H1 (cell line): ENCODE results near the gene ZNF536. TPM values are rescaled to one million over a fixed set of nuclear protein-coding genes. Genes with fewer than 3 reads are reported as not detected.

Experiments used
- CTCF ChIA-PET: fragments of 300-600 bp; sonication (Branson Sonifier 250); formaldehyde crosslinking; loops from one replicate; lab custom pipeline; 2021; ENCODE audit not compliant: partially characterized antibody; lab: Charles Lee
- POLR2A ChIA-PET: fragments of 300-600 bp; sonication (Branson Sonifier 250); formaldehyde crosslinking; loops from one replicate; lab custom pipeline; 2021; ENCODE audit warnings: inconsistent platforms; ENCODE audit not compliant: partially characterized antibody; lab: Charles Lee
- DNase-seq, 2 experiments: peaks; one replicate each; pipeline versions ENCODE4 v3.0.0 to v3.0.0-alpha.2; 2010 to 2022; ENCODE audit warnings: low spot score in 2 of 2, low read depth in 1 of 2, mixed read lengths in 1 of 2
- FAIRE-seq: peaks from 2 replicates; lab custom pipeline; 2011; peaks lifted over from hg19 to GRCh38; lab: Jason Lieb, UNC
- H2AFZ ChIP-seq: 2 replicates; pipeline ENCODE4 v1.8.1; 2012; ENCODE audit warnings: low read length, inconsistent platforms
- H2AK5ac ChIP-seq: 2 replicates; pipeline ENCODE4 v1.6.1; 2013; ENCODE audit warnings: low read depth, low read length
- H2BK120ac ChIP-seq: replicated peaks from 2 replicates; pipeline ENCODE3; 2013; ENCODE audit warnings: low read depth, low read length, inconsistent platforms
- H2BK12ac ChIP-seq: 2 replicates; pipeline ENCODE4 v1.6.1; 2013; ENCODE audit warnings: low read depth, low read length
- H2BK15ac ChIP-seq: 2 replicates; pipeline ENCODE4 v1.6.1; 2013; ENCODE audit warnings: low read length
- H2BK20ac ChIP-seq: 2 replicates; pipeline ENCODE4 v1.6.1; 2013; ENCODE audit warnings: low read length
- H2BK5ac ChIP-seq: 2 replicates; pipeline ENCODE4 v1.6.1; 2013; ENCODE audit warnings: low read depth, low read length
- H3K14ac ChIP-seq: 2 replicates; pipeline ENCODE4 v1.6.1; 2013; ENCODE audit warnings: inconsistent platforms; ENCODE audit not compliant: insufficient read length
- H3K18ac ChIP-seq: 2 replicates; pipeline ENCODE4 v1.6.1; 2013; ENCODE audit warnings: low read length; ENCODE audit errors: extremely low read depth
- H3K23ac ChIP-seq: 2 replicates; pipeline ENCODE4 v1.6.1; 2013; ENCODE audit warnings: inconsistent platforms; ENCODE audit not compliant: insufficient read length
- H3K23me2 ChIP-seq: 2 replicates; pipeline ENCODE4 v1.6.1; 2013; ENCODE audit warnings: low read depth, low read length
- H3K27ac ChIP-seq: 2 replicates; pipeline ENCODE4 v1.6.1; 2011; ENCODE audit warnings: low read depth, low read length, inconsistent platforms
- H3K27me3 ChIP-seq, 4 experiments: replicated peaks in 1 of 4; 1 replicate in 1 of 4; 2 replicates in 3 of 4; pipeline versions ENCODE4 v1.6.1 to v1.8.1; 2011 to 2013; ENCODE audit warnings: low read length in 3 of 4, mild to moderate bottlenecking in 3 of 4, inconsistent platforms in 2 of 4, mixed read lengths in 2 of 4, moderate library complexity in 1 of 4; ENCODE audit not compliant: control insufficient read depth in 3 of 4, insufficient read depth in 3 of 4; ENCODE audit errors: extremely low read depth in 1 of 4
- H3K36me3 ChIP-seq, 4 experiments: 2 replicates each; pipeline versions ENCODE4 v1.6.1 to v1.8.1; 2011 to 2013; ENCODE audit warnings: mild to moderate bottlenecking in 4 of 4, low read length in 3 of 4, moderate library complexity in 2 of 4, control low read depth in 1 of 4, inconsistent platforms in 1 of 4; ENCODE audit not compliant: insufficient read depth in 4 of 4, control insufficient read depth in 2 of 4
- H3K4ac ChIP-seq: replicated peaks from 2 replicates; pipeline ENCODE3; 2013; ENCODE audit warnings: low read length, low read depth, mixed read lengths, inconsistent platforms; ENCODE audit not compliant: insufficient read length
- H3K4me1 ChIP-seq, 4 experiments: replicated peaks in 1 of 4; 1 replicate in 1 of 4; 2 replicates in 3 of 4; pipeline versions ENCODE4 v1.6.1 to v1.8.1; 2011 to 2013; ENCODE audit warnings: low read length in 3 of 4, inconsistent platforms in 2 of 4, mixed read lengths in 1 of 4; ENCODE audit not compliant: insufficient read depth in 4 of 4, control insufficient read depth in 3 of 4
- H3K4me2 ChIP-seq, 2 experiments: 2 replicates each; pipeline versions ENCODE4 v1.6.1 to v1.8.1; 2011 to 2013; ENCODE audit warnings: low read depth in 2 of 2, low read length in 2 of 2, control low read depth in 1 of 2, inconsistent platforms in 1 of 2, mild to moderate bottlenecking in 1 of 2; ENCODE audit not compliant: insufficient read depth in 1 of 2
- H3K4me3 ChIP-seq, 4 experiments: fragments of 200-600, 300-600 bp in 1 of 4; sonication (generic), shearing (Covaris generic), sonication (Bioruptor Twin) in 1 of 4; 2 replicates each; pipeline versions ENCODE4 v1.5.1 to v1.8.1; 2011 to 2016; ENCODE audit warnings: low read length in 4 of 4, low read depth in 3 of 4, control low read depth in 2 of 4, inconsistent platforms in 2 of 4, mild to moderate bottlenecking in 2 of 4, mixed read lengths in 1 of 4, moderate library complexity in 1 of 4; ENCODE audit not compliant: insufficient read depth in 2 of 4; ENCODE audit errors: extremely low read depth in 1 of 4
- H3K56ac ChIP-seq: replicated peaks from 2 replicates; pipeline ENCODE3; 2013; ENCODE audit warnings: low read depth, mild to moderate bottlenecking, mixed read lengths, low read length, inconsistent platforms; ENCODE audit not compliant: insufficient read length
- H3K79me1 ChIP-seq: 2 replicates; pipeline ENCODE4 v1.6.1; 2013; ENCODE audit warnings: low read depth, low read length, control low read depth
- H3K79me2 ChIP-seq, 2 experiments: 2 replicates each; pipeline versions ENCODE4 v1.6.1 to v1.8.1; 2012 to 2013; ENCODE audit warnings: low read length in 2 of 2, mild to moderate bottlenecking in 2 of 2, inconsistent platforms in 1 of 2; ENCODE audit not compliant: insufficient read depth in 2 of 2, control insufficient read depth in 1 of 2
- H3K9ac ChIP-seq, 4 experiments: replicated peaks in 1 of 4; 1 replicate in 1 of 4; 2 replicates in 3 of 4; pipeline versions ENCODE4 v1.6.1 to v1.8.1; 2011 to 2013; ENCODE audit warnings: low read depth in 3 of 4, low read length in 3 of 4, control low read depth in 2 of 4, mild to moderate bottlenecking in 2 of 4, moderate library complexity in 2 of 4, inconsistent platforms in 1 of 4; ENCODE audit errors: extremely low read depth in 1 of 4
- H3K9me3 ChIP-seq, 2 experiments: 2 replicates each; pipeline versions ENCODE4 v1.6.1 to v1.8.1; 2012 to 2013; ENCODE audit warnings: mild to moderate bottlenecking in 2 of 2, moderate library complexity in 2 of 2, control low read depth in 1 of 2, inconsistent platforms in 1 of 2, low read depth in 1 of 2, low read length in 1 of 2, mixed read lengths in 1 of 2; ENCODE audit not compliant: insufficient read depth in 2 of 2
- H4K20me1 ChIP-seq, 2 experiments: replicated peaks in 1 of 2; 2 replicates each; pipeline versions ENCODE3 to v1.8.1; 2011 to 2013; ENCODE audit warnings: inconsistent platforms in 2 of 2, low read length in 2 of 2, mild to moderate bottlenecking in 1 of 2; ENCODE audit not compliant: insufficient read depth in 2 of 2, control insufficient read depth in 1 of 2
- H4K5ac ChIP-seq: 2 replicates; pipeline ENCODE4 v1.6.1; 2013; ENCODE audit warnings: low read length, low read depth, mixed read lengths, inconsistent platforms; ENCODE audit not compliant: insufficient read length
- H4K8ac ChIP-seq: 2 replicates; pipeline ENCODE4 v1.8.0; 2013; ENCODE audit warnings: mild to moderate bottlenecking, moderate library complexity, low read length, inconsistent platforms; ENCODE audit not compliant: insufficient read depth; ENCODE audit errors: extremely low read depth
- H4K91ac ChIP-seq: replicated peaks from 2 replicates; pipeline ENCODE3; 2013; ENCODE audit warnings: low read length, mixed read lengths, inconsistent platforms; ENCODE audit not compliant: insufficient read length
- CTCF ChIP-seq, 3 experiments: IDR thresholded peaks; 1 replicate in 2 of 3; 2 replicates in 1 of 3; pipeline versions ENCODE4 v1.5.1 to v1.6.1; 2011; ENCODE audit warnings: low read length in 3 of 3, mild to moderate bottlenecking in 3 of 3, inconsistent platforms in 2 of 3, low read depth in 1 of 3, moderate library complexity in 1 of 3; ENCODE audit not compliant: insufficient read depth in 1 of 3; ENCODE audit errors: control extremely low read depth in 1 of 3
- RAD21 ChIP-seq, 2 experiments: IDR thresholded peaks in 1 of 2; conservative IDR thresholded peaks in 1 of 2; 2 replicates each; pipeline ENCODE4 v1.6.1; 2011; ENCODE audit warnings: low read depth in 2 of 2, low read length in 2 of 2, improper control_type of control experiment in 1 of 2, inconsistent platforms in 1 of 2, mild to moderate bottlenecking in 1 of 2, moderate library complexity in 1 of 2
- SP1 ChIP-seq: IDR thresholded peaks from 2 replicates; pipeline ENCODE4 v1.6.1; 2011; ENCODE audit warnings: low read depth, low read length
- TCF12 ChIP-seq: IDR thresholded peaks from 2 replicates; pipeline ENCODE4 v1.6.1; 2011; ENCODE audit warnings: low read depth, mild to moderate bottlenecking, low read length
- WGBS, 2 experiments: shearing (Covaris generic) in 1 of 2; methylation state at CpG; one replicate each; pipeline versions ENCODE4 v1.1.6 to v1.1.7; 2013 to 2015; ENCODE audit warnings: low lambda C conversion rate in 2 of 2, mixed read lengths in 2 of 2, inconsistent platforms in 1 of 2, low coverage in 1 of 2, missing lambda C conversion rate in 1 of 2; ENCODE audit not compliant: insufficient replicate concordance in 2 of 2, insufficient coverage in 1 of 2, insufficient read length in 1 of 2; ENCODE audit errors: extremely low coverage in 1 of 2, missing lambda C conversion rate in 1 of 2; 5-methylcytosine and 5-hydroxymethylcytosine counted together
- polyA plus RNA-seq, 7 experiments: library from polyadenylated mRNA; depleted of rRNA in 3 of 7; stranded (reverse) in 5 of 7; unstranded in 2 of 7; fragments of >200 nt in 5 of 7; fragments of 200-250 nt in 2 of 7; gene quantifications; 1 replicate in 5 of 7; 2 replicates in 1 of 7; 4 replicates in 1 of 7; pipeline versions ENCODE4 v1.2.1 to v1.2.3, GENCODE V29; 2011 to 2013; ENCODE audit warnings: missing spikeins in 2 of 7, mixed read lengths in 2 of 7
- total RNA-seq: library from RNA; stranded (reverse); fragmentation: NEBNext Ultra II Directional; extraction: Animal tissue kit (Norgen Biotek cat#: 25700); gene quantifications from 2 replicates; pipeline ENCODE4 v1.2.1, GENCODE V29; 2021

ZNF536 gene
- total and polyA plus RNA-seq, 2 of the 8 experiments (the other 6 are each of a cell fraction or from before 2014, with no cell fraction given), result 0.09 to 0.11 TPM

- POLR2A ChIA-PET, result no interaction called here
- CTCF ChIA-PET, result interaction anchor here (1.0 to 2.0 kb wide), 8 partner anchors 12 to 99 kb away, joined by 3 to 7 read pairs (median 4); no protein-coding TSS in a partner anchor
Observed at GRCh38 chr19:30556230-30556711, 184.1 kb downstream of the ZNF536 start.

More at GRCh38 chr19:30556230-30556711, 184.1 kb downstream of the ZNF536 start:
- Histone ChIP-seq H4K91ac (no peak overlapping the region), H3K4me2 (peak overlapping the region in 1 of 2 experiments; percentile 1; a peak in 2 of 4 replicates), H4K20me1 (no peaks in the 10 kb centered on the region), H3K27me3 (no peaks in the 10 kb centered on the region), H4K8ac (no peak overlapping the region), H3K14ac (no peak overlapping the region), H2AK5ac (no peak overlapping the region), H3K79me2 (no peaks in the 10 kb centered on the region), H3K36me3 (no peaks in the 10 kb centered on the region), H3K4ac (no peak overlapping the region), H3K56ac (no peak overlapping the region), H4K5ac (no peak overlapping the region), H3K27ac (no peak overlapping the region), H3K9me3 (no peaks in the 10 kb centered on the region), H2BK15ac (no peak overlapping the region), H3K4me3 (no peak overlapping the region), H2BK12ac (0 out of 2 replicates have a peak overlapping the region, but pooled peaks have one; percentile 64), H3K4me1 (peaks cover 8 to 27% (median 23%) of the 10 kb centered on the region in 4 experiments), H3K23me2 (no peaks in the 10 kb centered on the region), H2BK120ac (no peak overlapping the region), H2AFZ (no peak overlapping the region), H2BK5ac (no peak overlapping the region), H3K79me1 (no peaks in the 10 kb centered on the region), H2BK20ac (no peak overlapping the region), H3K23ac (no peak overlapping the region), H3K18ac (no peak overlapping the region), H3K9ac (no peak overlapping the region)
- whole genome bisulfite sequencing, 2 experiments, result 56% methylated on average over 6 of the region's 6 CpGs; no CpG with 5 or more reads in 1 of the 2 experiments
- peak; percentile 38 to 52 for TF ChIP-seq RAD21 (IDR thresholded peaks at IDR 0.05 in 1 of 2, conservative IDR thresholded peaks at IDR 0.05 in 1 of 2; ENCODE audit: low read depth in 2 of 2, low read length in 2 of 2)
- TF ChIP-seq CTCF (IDR thresholded peaks at IDR 0.05; ENCODE audit: control extremely low read depth in 1 of 3, insufficient read depth in 1 of 3, low read depth in 1 of 3, low read length in 3 of 3), result peak; percentile 38 to 64 (median 50)
- TF ChIP-seq SP1, result no peak
- TF ChIP-seq TCF12, result 0 out of 2 replicates have a peak, but pooled peaks have one; percentile 22
- FAIRE-seq, result peak; percentile 69
- DNase-seq, result no peak
